ENCODE results near the gene MAK.
"Not testable (repeated sequence)": the region's sequence is repeated elsewhere in the genome, so short reads cannot be mapped to it uniquely, and the experiment has no call there.

The MAK gene

DNA sequence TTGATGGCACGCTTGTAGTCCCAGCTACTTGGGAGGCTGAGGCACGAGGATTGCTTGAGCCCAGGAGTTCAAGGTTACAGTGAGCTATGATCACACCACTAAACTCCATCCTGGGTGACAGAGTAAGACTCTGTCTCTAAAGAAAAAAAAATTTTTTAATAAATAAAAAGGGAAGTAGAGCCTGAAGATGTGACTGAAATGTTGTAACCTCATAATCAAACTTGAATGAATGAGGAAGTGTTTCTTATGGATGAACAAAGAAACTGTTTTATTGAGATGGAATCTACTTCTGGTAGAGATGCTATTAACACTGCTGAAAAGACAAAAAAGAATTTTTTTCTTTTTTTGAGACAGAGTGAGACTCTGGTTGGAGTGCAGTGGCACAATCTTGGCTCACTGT, 6.7 kb downstream of the MAK start:
- TF ChIP-seq, protein P1, sequence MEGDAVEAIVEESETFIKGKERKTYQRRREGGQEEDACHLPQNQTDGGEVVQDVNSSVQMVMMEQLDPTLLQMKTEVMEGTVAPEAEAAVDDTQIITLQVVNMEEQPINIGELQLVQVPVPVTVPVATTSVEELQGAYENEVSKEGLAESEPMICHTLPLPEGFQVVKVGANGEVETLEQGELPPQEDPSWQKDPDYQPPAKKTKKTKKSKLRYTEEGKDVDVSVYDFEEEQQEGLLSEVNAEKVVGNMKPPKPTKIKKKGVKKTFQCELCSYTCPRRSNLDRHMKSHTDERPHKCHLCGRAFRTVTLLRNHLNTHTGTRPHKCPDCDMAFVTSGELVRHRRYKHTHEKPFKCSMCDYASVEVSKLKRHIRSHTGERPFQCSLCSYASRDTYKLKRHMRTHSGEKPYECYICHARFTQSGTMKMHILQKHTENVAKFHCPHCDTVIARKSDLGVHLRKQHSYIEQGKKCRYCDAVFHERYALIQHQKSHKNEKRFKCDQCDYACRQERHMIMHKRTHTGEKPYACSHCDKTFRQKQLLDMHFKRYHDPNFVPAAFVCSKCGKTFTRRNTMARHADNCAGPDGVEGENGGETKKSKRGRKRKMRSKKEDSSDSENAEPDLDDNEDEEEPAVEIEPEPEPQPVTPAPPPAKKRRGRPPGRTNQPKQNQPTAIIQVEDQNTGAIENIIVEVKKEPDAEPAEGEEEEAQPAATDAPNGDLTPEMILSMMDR (IDR thresholded peaks at IDR 0.05; ENCODE audit: low read depth, low read length, missing control alignments) = no peak
- H3K4me3 ChIP-seq (ENCODE audit: low read depth, low read length) = no peak overlapping the region
- DNase-seq (ENCODE audit: low read depth) = no peak

DNA sequence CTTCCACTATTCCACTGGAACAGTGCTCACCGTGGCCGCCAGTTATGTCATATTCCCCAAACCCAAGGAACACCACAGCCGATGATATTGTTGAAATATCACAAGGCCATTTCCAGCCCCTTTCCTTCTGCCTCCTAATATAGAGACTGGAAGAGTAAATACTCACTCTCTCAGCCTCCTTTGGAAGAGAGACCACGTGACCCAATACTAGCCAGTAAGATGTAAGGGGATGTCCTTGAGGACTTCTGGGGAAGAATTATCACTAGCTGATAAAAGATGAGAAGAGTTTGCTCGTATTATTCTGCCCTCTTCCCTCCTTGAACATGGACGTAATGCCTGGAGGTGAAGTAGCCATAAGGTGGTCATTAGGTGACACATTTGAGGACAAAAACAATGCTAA, 13.5 kb downstream of the MAK start:
- H3K4me3 ChIP-seq (ENCODE audit: low read depth, low read length) = no peak overlapping the region
- no peak for DNase-seq (ENCODE audit: low read depth)
- TF ChIP-seq, protein P1 (IDR thresholded peaks at IDR 0.05; ENCODE audit: low read depth, low read length, missing control alignments) = no peak

DNA sequence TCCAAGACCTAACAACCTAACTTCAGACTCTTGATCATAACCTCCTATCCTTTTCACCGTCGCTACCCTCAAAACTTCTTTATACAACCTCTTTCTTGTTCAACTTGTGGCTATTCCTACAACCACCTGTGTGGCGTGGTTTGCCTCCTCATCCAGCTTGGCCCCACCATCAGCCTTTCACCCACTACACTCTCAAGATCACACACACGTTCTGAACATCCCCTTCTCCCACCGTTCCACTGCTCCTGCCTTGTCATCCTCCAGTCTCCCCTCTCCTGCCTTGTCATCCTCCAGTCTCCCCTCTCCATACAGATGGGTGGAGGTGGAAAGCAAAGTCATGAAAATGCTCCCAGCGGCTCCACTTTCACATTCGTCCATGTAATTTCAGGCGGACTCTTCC, 14.0 kb downstream of the MAK start:
- no peak overlapping the region for H3K4me3 ChIP-seq (ENCODE audit: low read depth, low read length)
- TF ChIP-seq, protein P1 (IDR thresholded peaks at IDR 0.05; ENCODE audit: low read depth, low read length, missing control alignments) = no peak
- no peak for DNase-seq (ENCODE audit: low read depth)

DNA sequence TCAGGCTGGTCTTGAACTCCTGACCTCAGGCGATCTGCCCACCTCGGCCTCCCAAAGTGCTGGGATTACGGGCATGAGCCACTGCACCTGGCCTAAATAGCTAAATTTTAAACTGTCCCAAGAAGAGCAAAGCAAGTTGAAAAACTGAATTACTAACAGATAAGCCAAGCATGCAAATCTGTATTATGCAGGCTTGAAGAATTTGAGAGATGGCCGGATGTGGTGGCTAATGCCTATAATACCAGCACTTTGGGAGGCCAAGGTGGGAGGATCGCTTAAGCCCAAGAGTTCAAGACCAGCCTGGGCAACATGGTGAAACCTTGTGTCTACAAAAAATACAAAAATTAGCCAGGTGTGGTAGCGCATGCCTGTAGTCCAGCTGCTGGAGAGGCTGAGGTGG, 24.2 kb downstream of the MAK start:
- DNase-seq (ENCODE audit: low read depth); H3K4me3 ChIP-seq (ENCODE audit: low read depth, low read length): not testable (repeated sequence)

DNA sequence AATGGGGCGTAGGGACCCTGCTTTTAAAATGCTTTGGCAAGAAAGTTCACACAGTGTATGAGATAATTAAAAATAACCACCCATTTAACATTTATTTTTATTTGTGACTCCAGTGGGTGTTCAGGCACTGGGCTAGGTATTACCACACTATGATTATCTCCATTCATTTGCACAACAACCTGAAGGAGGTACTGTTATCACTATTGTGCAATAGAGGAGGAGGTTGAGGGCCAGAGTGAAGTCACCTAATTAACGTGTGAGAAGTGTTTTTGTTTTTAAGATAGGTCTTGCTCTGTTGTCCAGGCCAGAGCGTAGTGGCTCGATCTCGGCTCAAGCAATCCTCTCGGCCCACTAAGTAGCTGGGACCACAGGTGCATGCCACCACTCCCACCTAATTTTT, 29.2 kb downstream of the MAK start:
- H3K4me3 ChIP-seq (ENCODE audit: low read depth, low read length) = no peak overlapping the region
- TF ChIP-seq, protein P1 (IDR thresholded peaks at IDR 0.05; ENCODE audit: low read depth, low read length, missing control alignments) = no peak
- DNase-seq (ENCODE audit: low read depth) = no peak

DNA sequence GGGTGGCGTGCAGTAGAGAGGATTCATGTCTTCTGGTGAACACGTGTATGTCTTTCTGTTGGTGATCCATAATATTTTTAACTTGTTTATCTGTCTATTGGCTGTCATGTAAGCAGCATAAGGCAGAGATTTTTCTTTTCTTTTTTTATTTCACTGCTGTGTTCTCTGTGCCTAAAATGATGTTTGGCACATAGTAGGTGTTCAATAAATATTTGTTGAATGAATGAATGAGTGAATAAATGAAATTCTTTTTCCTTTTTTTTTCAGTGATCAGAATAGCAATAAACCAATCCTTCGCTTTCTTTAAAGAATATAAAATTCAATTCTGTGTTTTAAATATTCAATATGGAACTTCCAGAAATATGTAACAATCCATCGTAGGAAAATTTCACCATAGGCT, 30.0 kb downstream of the MAK start:
- no peak for DNase-seq (ENCODE audit: low read depth)
- TF ChIP-seq, protein P1 (IDR thresholded peaks at IDR 0.05; ENCODE audit: low read depth, low read length, missing control alignments) = no peak
- H3K4me3 ChIP-seq (ENCODE audit: low read depth, low read length) = no peak overlapping the region

DNA sequence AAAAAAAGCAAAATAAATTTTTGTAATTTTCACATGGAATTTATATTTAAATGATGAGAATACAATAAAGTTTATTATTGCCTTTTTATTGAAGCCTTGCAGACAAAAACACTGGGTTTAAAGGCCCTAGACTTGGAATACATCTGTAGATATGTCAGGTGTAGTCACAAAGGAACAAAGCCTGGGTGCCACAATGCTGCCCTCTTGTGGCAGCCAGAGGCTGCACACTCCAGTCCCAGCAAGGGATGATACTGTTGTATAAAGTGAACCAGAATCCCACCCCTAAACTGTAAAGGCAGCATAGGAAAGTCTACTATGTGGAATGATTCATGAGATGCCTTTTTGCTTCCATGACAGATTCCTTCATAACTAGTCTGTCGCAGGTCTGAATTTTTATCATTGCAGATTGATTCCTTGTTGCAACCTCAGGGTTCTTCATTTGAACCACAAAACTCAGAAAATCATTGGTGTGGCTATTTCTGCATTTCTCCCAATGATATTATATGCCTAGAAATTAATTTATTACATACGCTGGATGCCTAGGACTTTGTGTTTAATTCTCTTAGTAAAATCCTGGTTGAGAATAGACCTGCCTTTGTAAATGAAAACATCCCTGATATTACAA, 37.0 kb downstream of the MAK start:
- TF ChIP-seq, protein P1 (IDR thresholded peaks at IDR 0.05; ENCODE audit: low read depth, low read length, missing control alignments) = peak; percentile 98
- H3K4me3 ChIP-seq (ENCODE audit: low read depth, low read length) = no peak overlapping the region
- peak; percentile 18 for DNase-seq (ENCODE audit: low read depth)
